Neural crest cell (in vitro differentiated cells): Measurements from ENCODE around the gene INHBB. TPM values are rescaled to one million over a fixed set of nuclear protein-coding genes. Genes with fewer than 3 reads are reported as not detected.

Experiments used
- DNase-seq: peaks from one replicate; pipeline ENCODE4 v3.0.0; 2021; ENCODE audit warnings: low read depth, mixed read lengths, low spot score
- H3K27ac Mint-ChIP-seq: one replicate; pipeline ENCODE4 v1.8.0; 2021; ENCODE audit warnings: mild to moderate bottlenecking, mixed read lengths; ENCODE audit not compliant: unreplicated experiment
- H3K27me3 Mint-ChIP-seq: 2 replicates; pipeline ENCODE4 v1.8.0; 2021; ENCODE audit warnings: low read depth, mild to moderate bottlenecking, mixed read lengths
- H3K36me3 Mint-ChIP-seq: 2 replicates; pipeline ENCODE4 v1.8.0; 2021; ENCODE audit warnings: low read depth, mild to moderate bottlenecking, mixed read lengths
- H3K4me1 Mint-ChIP-seq: 2 replicates; pipeline ENCODE4 v1.8.0; 2021; ENCODE audit warnings: mixed read lengths
- H3K4me3 Mint-ChIP-seq: one replicate; pipeline ENCODE4 v1.8.0; 2021; ENCODE audit warnings: mild to moderate bottlenecking, mixed read lengths
- H3K9me3 Mint-ChIP-seq: 2 replicates; pipeline ENCODE4 v1.8.0; 2021; ENCODE audit warnings: mixed read lengths
- CTCF ChIP-seq: fragments of 200-600 bp; sonication (generic); conservative IDR thresholded peaks from 2 replicates; pipeline ENCODE4 v1.5.0; 2021; ENCODE audit warnings: antibody characterized with exemption, mild to moderate bottlenecking
- total RNA-seq: library from RNA; stranded (reverse); gene quantifications from 2 replicates; pipeline ENCODE4 v1.2.1, GENCODE V29; 2021

INHBB gene
- total RNA-seq, 1 donor from 2014 or later: 0.49 TPM

GRCh38 chr2:120313695-120314615 is 32.0 kb upstream of the INHBB start:
- H3K27me3 Mint-ChIP-seq: peaks cover 29% of the 10 kb centered on the region
- H3K4me3 Mint-ChIP-seq: no peak overlapping the region
- DNase-seq: no peak
- TF ChIP-seq CTCF: no peak
- H3K4me1 Mint-ChIP-seq: peaks cover 11% of the 10 kb centered on the region
- no peaks in the 10 kb centered on the region for H3K9me3 Mint-ChIP-seq
- no peaks in the 10 kb centered on the region for H3K36me3 Mint-ChIP-seq
- H3K27ac Mint-ChIP-seq: no peak overlapping the region

- no peaks in the 10 kb centered on the region for H3K36me3 Mint-ChIP-seq
- H3K27ac Mint-ChIP-seq: no peak overlapping the region
- no peak overlapping the region for H3K4me3 Mint-ChIP-seq
- TF ChIP-seq CTCF: no peak
- H3K9me3 Mint-ChIP-seq: no peaks in the 10 kb centered on the region
- peaks cover 11% of the 10 kb centered on the region for H3K4me1 Mint-ChIP-seq
- DNase-seq: no peak
- peaks cover 29% of the 10 kb centered on the region for H3K27me3 Mint-ChIP-seq
Measured at GRCh38 chr2:120314690-120315366, 31.1 kb upstream of the INHBB start.

- Mint-ChIP-seq H3K27ac (no peak overlapping the region), H3K27me3 (peaks cover 29% of the 10 kb centered on the region), H3K4me3 (no peak overlapping the region), H3K9me3 (no peaks in the 10 kb centered on the region), H3K4me1 (peaks cover 11% of the 10 kb centered on the region), H3K36me3 (no peaks in the 10 kb centered on the region)
- no peak for DNase-seq
- TF ChIP-seq CTCF: no peak
Measured at GRCh38 chr2:120315367-120316033, 30.4 kb upstream of the INHBB start.

- H3K36me3 Mint-ChIP-seq: no peaks in the 10 kb centered on the region
- peaks cover 11% of the 10 kb centered on the region for H3K4me1 Mint-ChIP-seq
- TF ChIP-seq CTCF: no peak
- DNase-seq: no peak
- H3K27ac Mint-ChIP-seq: no peak overlapping the region
- H3K9me3 Mint-ChIP-seq: no peaks in the 10 kb centered on the region
- H3K4me3 Mint-ChIP-seq: no peak overlapping the region
- peaks cover 29% of the 10 kb centered on the region for H3K27me3 Mint-ChIP-seq
Measured at GRCh38 chr2:120316071-120316470, 29.9 kb upstream of the INHBB start.

- Mint-ChIP-seq H3K4me3 (no peak overlapping the region), H3K27ac (no peak overlapping the region), H3K27me3 (peaks cover 29% of the 10 kb centered on the region), H3K36me3 (no peaks in the 10 kb centered on the region), H3K4me1 (peaks cover 11% of the 10 kb centered on the region), H3K9me3 (no peaks in the 10 kb centered on the region)
- no peak for DNase-seq
- no peak for TF ChIP-seq CTCF
Measured at GRCh38 chr2:120316528-120317179, 29.3 kb upstream of the INHBB start.
